ENCODE data around the gene DLG1. TPM values are rescaled to one million over a fixed set of nuclear protein-coding genes. Genes with fewer than 3 reads are reported as not detected.

The DLG1 gene
- 10 to 100 TPM; 71.4 to 90.4 (median 80.9) TPM for total RNA-seq

- WGBS, 2 donors (ENCODE audit: low coverage in 1 of 2): 0% methylated on average over 3 to 6 of the region's 29 CpGs
- peak within 1 kb of the TSS; percentile 66 to 97 (median 94) for H3K27ac ChIP-seq
- TF ChIP-seq POLR2AphosphoS5 (IDR thresholded peaks at IDR 0.05): peak; percentile 52
- TF ChIP-seq EP300 (IDR thresholded peaks at IDR 0.05): no peak
- no peak for TF ChIP-seq CTCF (IDR thresholded peaks at IDR 0.05)
- peak; percentile 12 to 56 for TF ChIP-seq POLR2A (IDR thresholded peaks at IDR 0.05)
Measured at GRCh38 chr3:197298341-197298944, at the start of gene DLG1. Gene DLG1 (minus strand): TSS chr3:197298612. CDS start chr3:197297204, 1,408 bp downstream.

GRCh38 chr3:197348014-197348413 lies 49.6 kb upstream of the DLG1 start:
- Histone ChIP-seq H3K36me3 (no peaks in the 10 kb centered on the region), H3K4me1 (peaks cover 0 to 13% (median 3%) of the 10 kb centered on the region in 3 donors), H3K9me3 (no peaks in the 10 kb centered on the region), H3K27me3 (no peaks in the 10 kb centered on the region), H3K4me3 (no peak overlapping the region), H3K27ac (no peak overlapping the region)
- TF ChIP-seq CTCF (IDR thresholded peaks at IDR 0.05) (no peak), EP300 (IDR thresholded peaks at IDR 0.05) (no peak), POLR2AphosphoS5 (IDR thresholded peaks at IDR 0.05) (no peak), POLR2A (IDR thresholded peaks at IDR 0.05) (no peak)
- ATAC-seq: no peak
- WGBS, 2 donors (ENCODE audit: low coverage in 1 of 2): 87 to 95% methylated on average over 6 of the region's 6 CpGs

More at GRCh38 chr3:197298341-197298944, at the start of gene DLG1:
- Histone ChIP-seq H3K4me1 (peaks cover 0 to 43% (median 0%) of the 10 kb centered on the region in 3 donors), H3K9me3 (no peaks in the 10 kb centered on the region), H3K27me3 (no peaks in the 10 kb centered on the region), H3K4me3 (peak within 1 kb of the TSS; percentile 69 to 98), H3K36me3 (no peaks in the 10 kb centered on the region)
- peak; percentile 80 for ATAC-seq

- Histone ChIP-seq H3K9me3 (no peaks in the 10 kb centered on the region), H3K36me3 (no peaks in the 10 kb centered on the region), H3K27ac (no peak overlapping the region), H3K4me1 (no peaks in the 10 kb centered on the region), H3K4me3 (no peak overlapping the region), H3K27me3 (no peaks in the 10 kb centered on the region)
- WGBS, 2 donors (ENCODE audit: low coverage in 1 of 2): 41 to 79% methylated on average over 2 to 4 of the region's 4 CpGs
- no peak for TF ChIP-seq EP300 (IDR thresholded peaks at IDR 0.05)
- no peak for TF ChIP-seq POLR2A (IDR thresholded peaks at IDR 0.05)
- TF ChIP-seq POLR2AphosphoS5 (IDR thresholded peaks at IDR 0.05): no peak
- no peak for TF ChIP-seq CTCF (IDR thresholded peaks at IDR 0.05)
- no peak for ATAC-seq
Measured at GRCh38 chr3:197345390-197345789, 47.0 kb upstream of the DLG1 start.

GRCh38 chr3:197344582-197345318 lies 46.3 kb upstream of the DLG1 start:
- Histone ChIP-seq H3K27ac (no peak overlapping the region), H3K36me3 (no peaks in the 10 kb centered on the region), H3K4me3 (no peak overlapping the region), H3K27me3 (no peaks in the 10 kb centered on the region), H3K4me1 (no peaks in the 10 kb centered on the region), H3K9me3 (no peaks in the 10 kb centered on the region)
- no peak for ATAC-seq
- 88 to 94% methylated on average over 10 to 11 of the region's 11 CpGs for WGBS, 2 donors (ENCODE audit: low coverage in 1 of 2)
- TF ChIP-seq POLR2AphosphoS5 (IDR thresholded peaks at IDR 0.05) (no peak), POLR2A (IDR thresholded peaks at IDR 0.05) (no peak)

GRCh38 chr3:197343656-197344408 lies 45.4 kb upstream of the DLG1 start:
- TF ChIP-seq CTCF (IDR thresholded peaks at IDR 0.05) (no peak), EP300 (IDR thresholded peaks at IDR 0.05) (no peak), POLR2A (IDR thresholded peaks at IDR 0.05) (no peak), POLR2AphosphoS5 (IDR thresholded peaks at IDR 0.05) (no peak)
- WGBS, 2 donors (ENCODE audit: low coverage in 1 of 2): 44 to 57% methylated on average over 7 to 8 of the region's 10 CpGs
- Histone ChIP-seq H3K4me1 (no peaks in the 10 kb centered on the region), H3K9me3 (no peaks in the 10 kb centered on the region), H3K4me3 (no peak overlapping the region), H3K36me3 (no peaks in the 10 kb centered on the region), H3K27ac (no peak overlapping the region), H3K27me3 (no peaks in the 10 kb centered on the region)
- no peak for ATAC-seq
